Stimulated activated CD8-positive, alpha-beta memory T cell treated with anti-CD3 and anti-CD28 coated beads, Interleukin-15, amount 100 ng/mL, for 1 hour (primary cell): Measurements from ENCODE around the gene TRIM37.

Experiments used
- DNase-seq: peaks from one replicate; pipeline ENCODE4 v3.0.0-alpha.2; 2020; ENCODE audit warnings: low read depth

The TRIM37 gene

GRCh38 chr17:58936295-58936694 is 170.4 kb downstream of the TRIM37 start:
- DNase-seq, result no peak

- DNase-seq, result no peak
Observed at GRCh38 chr17:58932956-58933355, 173.7 kb downstream of the TRIM37 start.
